Liver (tissue), 3 donors: Measurements from ENCODE around the gene C6orf89.

Source experiments
- GABPA ChIP-seq, 2 donors: IDR thresholded peaks in 1 of 2; conservative IDR thresholded peaks in 1 of 2; 2 replicates each; pipeline ENCODE4 v1.6.1; 2016; ENCODE audit warnings: antibody characterized with exemption in 2 of 2, mild to moderate bottlenecking in 1 of 2, moderate library complexity in 1 of 2
- NR2F2 ChIP-seq: IDR thresholded peaks from 2 replicates; pipeline ENCODE4 v1.6.1; 2016; ENCODE audit warnings: antibody characterized with exemption
- RAD21 ChIP-seq, 2 donors: IDR thresholded peaks; 2 replicates each; pipeline ENCODE4 v1.6.1; 2016; ENCODE audit warnings: antibody characterized with exemption in 2 of 2, mild to moderate bottlenecking in 2 of 2
- SP1 ChIP-seq: IDR thresholded peaks from 2 replicates; pipeline ENCODE4 v1.6.1; 2018; ENCODE audit warnings: antibody characterized with exemption, mild to moderate bottlenecking
- YY1 ChIP-seq: IDR thresholded peaks from 2 replicates; pipeline ENCODE4 v1.6.1; 2016; ENCODE audit warnings: antibody characterized with exemption, mild to moderate bottlenecking
- TF ChIP-seq, protein P1 (sequence below): fragments of 150-350 bp; IDR thresholded peaks from 2 replicates; pipeline ENCODE4 v1.5.1; 2017; ENCODE audit warnings: improper control_type of control experiment, low read depth, low read length; ENCODE audit not compliant: missing input control
- donor health status: healthy.
- donor health status: healthy.

DNA sequence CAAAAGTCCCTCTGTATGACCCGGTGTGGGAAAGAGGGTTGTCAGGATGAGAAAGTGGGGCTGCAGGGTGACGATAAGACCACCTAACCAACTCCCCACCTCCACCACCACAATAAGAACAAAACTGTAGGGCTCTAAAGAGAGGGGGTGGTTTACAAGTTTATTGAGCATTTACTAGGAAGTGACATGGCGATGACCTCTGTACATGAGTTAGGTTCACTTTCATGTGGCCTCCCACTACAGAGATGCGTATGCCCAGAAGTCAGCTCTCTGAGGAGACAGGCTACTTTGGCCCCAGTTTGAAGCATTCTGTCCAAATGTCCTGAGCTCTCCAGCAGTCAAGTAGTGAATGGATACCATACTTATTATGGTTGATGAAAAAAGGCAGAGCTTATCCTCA, 40.1 kb downstream of the C6orf89 start:
- TF ChIP-seq RAD21 (IDR thresholded peaks at IDR 0.05) = no peak
- TF ChIP-seq, protein P1, sequence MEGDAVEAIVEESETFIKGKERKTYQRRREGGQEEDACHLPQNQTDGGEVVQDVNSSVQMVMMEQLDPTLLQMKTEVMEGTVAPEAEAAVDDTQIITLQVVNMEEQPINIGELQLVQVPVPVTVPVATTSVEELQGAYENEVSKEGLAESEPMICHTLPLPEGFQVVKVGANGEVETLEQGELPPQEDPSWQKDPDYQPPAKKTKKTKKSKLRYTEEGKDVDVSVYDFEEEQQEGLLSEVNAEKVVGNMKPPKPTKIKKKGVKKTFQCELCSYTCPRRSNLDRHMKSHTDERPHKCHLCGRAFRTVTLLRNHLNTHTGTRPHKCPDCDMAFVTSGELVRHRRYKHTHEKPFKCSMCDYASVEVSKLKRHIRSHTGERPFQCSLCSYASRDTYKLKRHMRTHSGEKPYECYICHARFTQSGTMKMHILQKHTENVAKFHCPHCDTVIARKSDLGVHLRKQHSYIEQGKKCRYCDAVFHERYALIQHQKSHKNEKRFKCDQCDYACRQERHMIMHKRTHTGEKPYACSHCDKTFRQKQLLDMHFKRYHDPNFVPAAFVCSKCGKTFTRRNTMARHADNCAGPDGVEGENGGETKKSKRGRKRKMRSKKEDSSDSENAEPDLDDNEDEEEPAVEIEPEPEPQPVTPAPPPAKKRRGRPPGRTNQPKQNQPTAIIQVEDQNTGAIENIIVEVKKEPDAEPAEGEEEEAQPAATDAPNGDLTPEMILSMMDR = no peak
- no peak for TF ChIP-seq GABPA (IDR thresholded peaks at IDR 0.05 in 1 of 2, conservative IDR thresholded peaks at IDR 0.05 in 1 of 2)
- no peak for TF ChIP-seq SP1
- TF ChIP-seq NR2F2 = no peak
- TF ChIP-seq YY1 = no peak
